RWPE2 (cell line): ENCODE data around the gene SCGB3A2.

Source experiments
- ATAC-seq: fragments of 200-7000 bp; cut with Tn5 transposase; 3 replicates; pipeline ENCODE4 v1.9.1; 2021; ENCODE audit warnings: low read depth
- DNase-seq: peaks from one replicate; pipeline ENCODE4 v3.0.0-alpha.2; 2020; ENCODE audit warnings: low spot score
- H3K27ac ChIP-seq: fragments of 450-650 bp; 2 replicates; pipeline ENCODE4 v1.5.1; 2017; ENCODE audit warnings: mild to moderate bottlenecking; ENCODE audit not compliant: poor library complexity, severe bottlenecking
- H3K27me3 ChIP-seq: fragments of 250-450 bp; sonication (Bioruptor Pico); 2 replicates; pipeline ENCODE4 v1.5.1; 2021; ENCODE audit warnings: mild to moderate bottlenecking, moderate library complexity; ENCODE audit not compliant: insufficient read depth, poor library complexity, severe bottlenecking
- H3K36me3 ChIP-seq: fragments of 250-450 bp; sonication (Bioruptor Pico); 2 replicates; pipeline ENCODE4 v1.5.1; 2020; ENCODE audit warnings: low read depth, mild to moderate bottlenecking, moderate library complexity
- H3K4me1 ChIP-seq: fragments of 250-450 bp; sonication (Bioruptor Pico); 2 replicates; pipeline ENCODE4 v1.5.1; 2021; ENCODE audit warnings: mild to moderate bottlenecking, moderate library complexity; ENCODE audit not compliant: insufficient read depth, poor library complexity, severe bottlenecking
- H3K4me3 ChIP-seq: fragments of 250-450 bp; sonication (Bioruptor Pico); 2 replicates; pipeline ENCODE4 v1.5.1; 2021; ENCODE audit warnings: mild to moderate bottlenecking, moderate library complexity; ENCODE audit not compliant: severe bottlenecking
- H3K9me3 ChIP-seq: fragments of 250-450 bp; sonication (Bioruptor Pico); 2 replicates; pipeline ENCODE4 v1.5.1; 2021; ENCODE audit warnings: mild to moderate bottlenecking, moderate library complexity; ENCODE audit not compliant: severe bottlenecking
- TF ChIP-seq, protein P1 (sequence below): fragments of 450-650 bp; IDR thresholded peaks from one replicate; pipeline ENCODE4 v1.5.1; 2017; ENCODE audit warnings: mild to moderate bottlenecking, moderate library complexity; ENCODE audit not compliant: poor library complexity, severe bottlenecking

The SCGB3A2 gene

DNA sequence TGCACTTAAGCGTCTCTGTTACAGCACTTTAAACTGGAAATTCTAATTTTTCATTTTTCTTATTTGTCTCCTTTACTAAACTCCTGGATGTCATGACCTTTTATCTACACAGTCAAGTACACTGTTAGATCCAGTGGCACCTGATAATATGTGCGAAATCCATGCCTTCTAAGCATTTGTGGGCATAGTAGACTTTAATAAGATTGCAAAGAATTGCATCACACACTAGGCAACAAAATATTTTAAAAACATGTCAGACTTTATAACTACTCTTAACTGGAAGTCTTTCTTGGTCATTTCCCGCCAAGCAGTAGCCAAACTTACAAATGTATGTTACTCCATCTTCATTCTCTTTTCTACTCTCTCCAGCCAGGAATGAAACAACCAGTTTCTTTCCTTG is 42.1 kb upstream of the SCGB3A2 start:
- H3K4me3 ChIP-seq: no peak overlapping the region
- H3K27ac ChIP-seq: no peak overlapping the region
- no peaks in the 10 kb centered on the region for H3K36me3 ChIP-seq
- TF ChIP-seq, protein P1, sequence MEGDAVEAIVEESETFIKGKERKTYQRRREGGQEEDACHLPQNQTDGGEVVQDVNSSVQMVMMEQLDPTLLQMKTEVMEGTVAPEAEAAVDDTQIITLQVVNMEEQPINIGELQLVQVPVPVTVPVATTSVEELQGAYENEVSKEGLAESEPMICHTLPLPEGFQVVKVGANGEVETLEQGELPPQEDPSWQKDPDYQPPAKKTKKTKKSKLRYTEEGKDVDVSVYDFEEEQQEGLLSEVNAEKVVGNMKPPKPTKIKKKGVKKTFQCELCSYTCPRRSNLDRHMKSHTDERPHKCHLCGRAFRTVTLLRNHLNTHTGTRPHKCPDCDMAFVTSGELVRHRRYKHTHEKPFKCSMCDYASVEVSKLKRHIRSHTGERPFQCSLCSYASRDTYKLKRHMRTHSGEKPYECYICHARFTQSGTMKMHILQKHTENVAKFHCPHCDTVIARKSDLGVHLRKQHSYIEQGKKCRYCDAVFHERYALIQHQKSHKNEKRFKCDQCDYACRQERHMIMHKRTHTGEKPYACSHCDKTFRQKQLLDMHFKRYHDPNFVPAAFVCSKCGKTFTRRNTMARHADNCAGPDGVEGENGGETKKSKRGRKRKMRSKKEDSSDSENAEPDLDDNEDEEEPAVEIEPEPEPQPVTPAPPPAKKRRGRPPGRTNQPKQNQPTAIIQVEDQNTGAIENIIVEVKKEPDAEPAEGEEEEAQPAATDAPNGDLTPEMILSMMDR: no peak
- DNase-seq (no peak), ATAC-seq (no peak)
- no peaks in the 10 kb centered on the region for H3K9me3 ChIP-seq
- H3K4me1 ChIP-seq: peaks cover 8% of the 10 kb centered on the region
- peaks cover 1% of the 10 kb centered on the region for H3K27me3 ChIP-seq

GRCh38 chr5:147842869-147843268 is 35.6 kb upstream of the SCGB3A2 start:
- TF ChIP-seq, protein P1: no peak
- ATAC-seq: no peak
- H3K36me3 ChIP-seq: no peaks in the 10 kb centered on the region
- H3K4me1 ChIP-seq: no peaks in the 10 kb centered on the region
- H3K27me3 ChIP-seq: peaks cover 8% of the 10 kb centered on the region
- H3K4me3 ChIP-seq: no peak overlapping the region
- DNase-seq: no peak
- no peaks in the 10 kb centered on the region for H3K9me3 ChIP-seq
- H3K27ac ChIP-seq: no peak overlapping the region

- H3K27me3 ChIP-seq: peaks cover 8% of the 10 kb centered on the region
- no peak overlapping the region for H3K4me3 ChIP-seq
- TF ChIP-seq, protein P1: no peak
- H3K4me1 ChIP-seq: no peaks in the 10 kb centered on the region
- no peak for ATAC-seq
- H3K36me3 ChIP-seq: no peaks in the 10 kb centered on the region
- no peak for DNase-seq
- no peaks in the 10 kb centered on the region for H3K9me3 ChIP-seq
- H3K27ac ChIP-seq: no peak overlapping the region
Observed at GRCh38 chr5:147844846-147845245, 33.7 kb upstream of the SCGB3A2 start.

DNA sequence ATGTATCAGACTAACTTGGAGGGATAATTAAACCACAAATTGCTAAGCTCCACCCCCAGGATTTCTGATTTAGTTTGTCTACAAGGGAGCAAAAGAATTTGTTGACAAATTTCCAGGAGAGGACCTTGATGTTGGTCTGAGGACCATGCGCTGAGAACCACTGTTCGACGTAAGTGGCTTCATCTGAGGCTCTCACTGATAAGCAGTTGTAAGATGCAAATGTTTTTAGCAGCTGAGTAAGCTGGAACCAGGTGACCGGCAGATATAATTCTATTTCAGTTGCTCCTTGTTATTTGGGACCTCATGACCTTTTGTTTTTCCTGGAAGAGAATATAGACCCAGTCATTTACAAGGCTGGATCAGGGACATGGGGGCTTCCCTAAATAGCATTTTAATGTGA is 32.9 kb upstream of the SCGB3A2 start:
- DNase-seq (no peak), ATAC-seq (no peak)
- H3K4me3 ChIP-seq: no peak overlapping the region
- peaks cover 8% of the 10 kb centered on the region for H3K27me3 ChIP-seq
- no peak overlapping the region for H3K27ac ChIP-seq
- H3K9me3 ChIP-seq: no peaks in the 10 kb centered on the region
- TF ChIP-seq, protein P1: no peak
- H3K4me1 ChIP-seq: no peaks in the 10 kb centered on the region
- no peaks in the 10 kb centered on the region for H3K36me3 ChIP-seq

DNA sequence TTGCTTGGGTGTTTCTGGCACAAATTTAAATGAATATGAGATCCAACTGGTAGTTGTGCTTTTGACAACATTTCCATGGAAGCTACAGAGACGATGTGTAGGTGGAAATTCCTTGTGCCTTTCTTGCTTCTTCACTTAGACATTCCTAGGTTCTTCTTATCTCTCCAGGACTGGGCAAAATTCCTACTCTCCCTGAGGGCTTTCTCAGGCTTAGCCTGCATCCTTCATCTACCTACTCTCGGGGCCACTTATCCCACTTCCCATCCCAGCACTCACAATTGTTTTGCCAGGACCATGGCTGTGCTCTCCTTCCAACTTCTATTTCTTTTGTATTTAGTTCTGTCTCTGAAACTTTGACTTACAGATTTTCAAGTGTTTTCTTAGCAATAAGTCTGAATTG is 29.3 kb upstream of the SCGB3A2 start:
- ATAC-seq (0 out of 3 replicates have a peak, but pooled peaks have one; percentile 14), DNase-seq (no peak)
- TF ChIP-seq, protein P1: no peak
- no peaks in the 10 kb centered on the region for H3K27me3 ChIP-seq
- H3K4me3 ChIP-seq: no peak overlapping the region
- H3K9me3 ChIP-seq: no peaks in the 10 kb centered on the region
- no peak overlapping the region for H3K27ac ChIP-seq
- H3K4me1 ChIP-seq: no peaks in the 10 kb centered on the region
- no peaks in the 10 kb centered on the region for H3K36me3 ChIP-seq
